GM10248 (cell line): Measurements from ENCODE around the gene ADAMTS16.

Experiments used
- CTCF ChIA-PET: fragments of 300-600 bp; sonication (Branson Sonifier 250); formaldehyde crosslinking; extraction: SDS; loops from one replicate; lab custom pipeline; 2021; ENCODE audit warnings: antibody characterized with exemption; lab: Yijun Ruan, JAX
- POLR2A ChIA-PET: fragments of 350-650 bp; sonication (Branson Sonifier 250); formaldehyde crosslinking; extraction: SDS; loops from one replicate; lab custom pipeline; 2020; ENCODE audit warnings: antibody characterized with exemption; lab: Yijun Ruan, JAX
- DNase-seq: peaks from one replicate; pipeline ENCODE4 v3.0.0; 2012; ENCODE audit errors: extremely low spot score
- TF ChIP-seq, protein P1 (sequence below): IDR thresholded peaks from 2 replicates; pipeline ENCODE4 v1.5.1; 2012; ENCODE audit warnings: mild to moderate bottlenecking, low read depth; ENCODE audit errors: extremely low read depth, missing control alignments, control extremely low read depth

ADAMTS16 gene

DNA sequence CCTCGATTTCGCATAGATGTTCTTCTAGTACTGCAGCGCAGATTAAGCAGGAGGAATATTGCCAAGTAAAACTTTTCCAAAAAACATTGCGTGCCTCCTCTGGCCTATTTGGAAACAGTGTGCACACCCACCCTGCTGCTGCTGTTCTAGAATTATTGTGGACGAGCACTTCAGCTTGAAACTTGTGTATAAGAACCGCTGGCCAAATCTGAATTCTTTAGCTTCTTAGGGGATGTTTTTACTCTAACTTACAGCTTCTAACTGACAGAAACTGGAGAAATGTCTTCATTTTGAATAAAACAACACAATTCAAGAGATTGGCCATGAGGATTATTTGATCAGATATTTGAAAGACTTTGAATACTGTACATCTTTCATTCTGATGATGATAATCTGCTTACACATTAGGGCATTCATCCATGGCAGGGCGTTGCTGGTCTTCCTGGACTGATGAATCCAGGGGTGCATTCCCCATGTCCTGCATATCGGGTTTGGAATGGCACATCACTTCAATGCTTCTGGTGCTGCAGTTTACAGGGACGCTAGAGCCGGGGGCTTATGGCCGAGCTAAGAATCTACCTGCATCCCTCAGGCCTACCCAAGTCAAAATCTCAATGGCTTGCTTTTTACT lies 6.5 kb downstream of the ADAMTS16 start:
- DNase-seq: no peak
- ChIA-PET CTCF (no interaction called here), POLR2A (no interaction called here)
- TF ChIP-seq, protein P1, sequence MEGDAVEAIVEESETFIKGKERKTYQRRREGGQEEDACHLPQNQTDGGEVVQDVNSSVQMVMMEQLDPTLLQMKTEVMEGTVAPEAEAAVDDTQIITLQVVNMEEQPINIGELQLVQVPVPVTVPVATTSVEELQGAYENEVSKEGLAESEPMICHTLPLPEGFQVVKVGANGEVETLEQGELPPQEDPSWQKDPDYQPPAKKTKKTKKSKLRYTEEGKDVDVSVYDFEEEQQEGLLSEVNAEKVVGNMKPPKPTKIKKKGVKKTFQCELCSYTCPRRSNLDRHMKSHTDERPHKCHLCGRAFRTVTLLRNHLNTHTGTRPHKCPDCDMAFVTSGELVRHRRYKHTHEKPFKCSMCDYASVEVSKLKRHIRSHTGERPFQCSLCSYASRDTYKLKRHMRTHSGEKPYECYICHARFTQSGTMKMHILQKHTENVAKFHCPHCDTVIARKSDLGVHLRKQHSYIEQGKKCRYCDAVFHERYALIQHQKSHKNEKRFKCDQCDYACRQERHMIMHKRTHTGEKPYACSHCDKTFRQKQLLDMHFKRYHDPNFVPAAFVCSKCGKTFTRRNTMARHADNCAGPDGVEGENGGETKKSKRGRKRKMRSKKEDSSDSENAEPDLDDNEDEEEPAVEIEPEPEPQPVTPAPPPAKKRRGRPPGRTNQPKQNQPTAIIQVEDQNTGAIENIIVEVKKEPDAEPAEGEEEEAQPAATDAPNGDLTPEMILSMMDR: no peak

DNA sequence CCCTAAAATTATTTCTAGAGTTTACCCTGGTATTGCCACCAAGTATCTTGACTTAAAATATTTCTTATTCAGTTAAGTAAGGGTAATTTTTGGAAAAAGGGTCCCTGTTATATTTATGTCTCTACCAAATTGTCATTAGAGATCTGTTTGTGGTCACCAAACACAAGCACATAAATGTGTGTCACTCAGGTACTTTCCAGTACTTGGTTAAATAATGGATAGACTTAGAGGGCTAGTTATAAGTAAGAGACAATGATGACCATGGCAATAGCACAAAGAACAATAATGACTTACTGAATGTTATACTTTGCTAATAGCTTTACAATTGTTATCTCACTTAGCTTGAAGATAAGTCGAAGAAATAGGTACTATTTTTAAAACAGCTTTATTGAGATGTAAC lies 9.0 kb downstream of the ADAMTS16 start:
- DNase-seq: no peak
- POLR2A ChIA-PET: no interaction called here
- CTCF ChIA-PET: interaction anchor here (0.9 kb wide), 1 partner anchor 10 kb away, joined by 3 read pairs; no protein-coding TSS in a partner anchor

DNA sequence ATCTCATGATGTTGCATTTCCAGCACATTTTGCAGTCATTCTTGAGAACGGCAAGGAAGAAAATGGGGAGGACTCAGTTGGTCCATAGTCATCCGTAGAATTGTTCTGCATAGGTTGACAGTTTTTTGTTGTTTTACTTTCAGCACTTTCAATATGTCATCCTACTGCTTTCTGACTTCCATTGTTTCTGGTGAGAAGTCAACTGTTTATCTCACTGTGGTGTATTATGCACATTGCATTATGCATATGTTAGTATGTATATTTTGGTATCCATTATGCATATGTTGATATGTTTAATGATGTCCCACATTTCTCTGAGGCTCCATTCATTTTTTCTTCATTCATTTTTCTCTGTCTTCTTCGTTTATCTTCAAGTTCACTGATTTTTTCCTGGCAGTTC lies 10.5 kb downstream of the ADAMTS16 start:
- ChIA-PET POLR2A (no interaction called here), CTCF (no interaction called here)
- DNase-seq: no peak
- TF ChIP-seq, protein P1: no peak

More for the DNA sequence above, 9.0 kb downstream of the ADAMTS16 start:
- TF ChIP-seq, protein P1: no peak

DNA sequence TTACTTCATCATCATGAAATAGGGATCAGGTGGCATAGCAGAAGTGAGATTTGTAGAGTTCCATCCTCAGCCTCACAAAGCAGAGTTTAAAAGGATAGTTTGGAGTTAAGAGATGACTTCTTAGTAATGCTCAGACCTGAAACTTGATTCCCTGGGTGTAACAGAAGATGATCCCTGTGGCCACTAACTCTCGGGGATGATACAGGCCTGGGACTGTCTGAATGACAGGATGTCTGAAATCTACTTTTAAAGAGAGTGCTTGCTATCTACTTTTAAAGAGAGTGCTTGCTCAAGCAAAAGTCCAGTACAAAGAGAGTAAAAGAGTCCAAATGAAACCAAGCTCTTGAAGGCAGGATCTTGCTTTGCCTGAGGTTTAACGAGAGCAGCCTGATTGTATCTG lies 14.6 kb downstream of the ADAMTS16 start:
- ChIA-PET CTCF (no interaction called here), POLR2A (no interaction called here)
- no peak for DNase-seq
- TF ChIP-seq, protein P1: no peak

DNA sequence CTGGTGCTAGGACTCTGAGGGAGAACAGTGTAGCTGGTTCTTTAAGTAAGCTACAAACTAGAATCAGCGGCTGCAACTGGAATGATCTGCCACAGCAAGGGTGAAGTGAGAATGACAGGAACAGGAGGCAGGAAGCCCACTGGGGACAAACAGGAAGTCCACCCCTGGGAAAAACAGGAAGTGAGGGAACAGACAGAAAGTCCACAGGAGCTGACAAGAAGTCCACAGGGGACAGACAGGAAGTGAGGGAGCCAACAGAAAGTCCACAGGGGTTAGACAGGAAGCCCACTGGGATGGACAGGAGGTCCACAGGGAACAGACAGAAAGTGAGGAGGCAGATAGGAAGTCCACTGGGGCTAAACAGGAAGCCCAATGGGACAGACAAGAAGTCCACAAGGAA lies 15.5 kb downstream of the ADAMTS16 start:
- TF ChIP-seq, protein P1: no peak
- POLR2A ChIA-PET: no interaction called here
- DNase-seq: no peak
- CTCF ChIA-PET: no interaction called here

DNA sequence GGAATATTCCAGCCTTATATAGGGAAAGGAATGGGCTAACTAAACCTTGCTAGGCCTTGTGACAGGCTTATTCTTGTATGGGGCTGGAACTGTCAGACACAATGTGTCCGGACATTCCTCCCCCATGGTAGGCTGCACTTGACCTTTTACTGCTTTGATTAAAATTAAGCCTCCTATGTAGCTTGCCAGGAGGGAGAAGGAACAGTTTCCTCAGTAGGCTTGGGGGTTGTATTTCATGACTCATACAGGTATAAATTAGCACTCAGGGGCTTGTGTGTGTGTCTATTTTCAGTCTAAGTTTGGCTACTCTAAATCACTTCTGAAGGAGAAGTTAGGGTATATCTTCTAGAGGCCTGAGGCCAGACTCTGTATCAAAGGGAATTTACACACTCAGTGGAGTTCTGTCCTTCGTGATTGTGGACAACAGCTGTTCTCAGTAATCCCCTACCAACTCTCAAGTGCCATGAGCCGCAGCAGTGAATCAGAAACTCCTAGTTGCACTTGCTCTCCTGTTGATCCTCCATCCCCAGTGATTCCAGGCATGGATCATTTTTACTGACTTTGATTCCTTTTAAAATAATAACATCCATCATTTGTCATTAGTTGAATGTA lies 16.4 kb downstream of the ADAMTS16 start:
- TF ChIP-seq, protein P1: no peak
- CTCF ChIA-PET: no interaction called here
- no peak for DNase-seq
- POLR2A ChIA-PET: no interaction called here
